ENCODE measurements around the gene MYLK. TPM values are rescaled to one million over a fixed set of nuclear protein-coding genes. Genes with fewer than 3 reads are reported as not detected.

The MYLK gene
- total and polyA plus RNA-seq, 9 of the 15 experiments (the other 6 are each of a cell fraction or from before 2014, with no cell fraction given) = 0.11 to 0.53 (median 0.18) TPM; not detected in 2

DNA sequence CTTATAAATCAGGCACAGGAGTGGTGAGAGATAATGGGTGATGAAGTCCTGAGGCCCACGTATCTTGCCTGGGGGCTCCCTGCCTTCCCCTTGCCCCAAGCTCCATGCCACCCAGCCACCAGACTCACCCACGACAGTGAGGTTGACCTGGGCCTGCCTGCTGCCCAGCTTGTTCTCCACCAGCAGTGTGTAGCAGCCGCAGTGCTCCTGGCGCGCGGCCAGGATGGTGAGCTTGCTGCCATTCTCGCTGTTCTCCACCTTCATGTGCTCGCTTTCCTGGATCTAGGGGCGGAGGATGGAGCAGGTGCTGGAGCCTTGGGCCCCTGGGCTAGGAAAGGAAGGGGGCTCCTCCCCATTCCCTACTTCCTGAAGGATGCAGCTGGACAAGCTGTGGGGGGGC lies 220.2 kb downstream of the MYLK start:
- H3K79me2 ChIP-seq (ENCODE audit: control insufficient read depth, insufficient read depth, low read length) = no peaks in the 10 kb centered on the region
- 0% methylated on average over 4 of the region's 9 CpGs for WGBS (ENCODE audit: insufficient coverage, low coverage, missing lambda C conversion rate)
- H3K4me2 ChIP-seq (ENCODE audit: insufficient read depth, low read length) = no peak overlapping the region
- H3K27ac ChIP-seq (ENCODE audit: extremely low read depth, low read depth, low read length) = no peak overlapping the region
- in situ Hi-C loops (cut with MboI) (no loop called here), intact Hi-C loops (cut with micrococcal nuclease) (no loop called here)
- H2AFZ ChIP-seq (ENCODE audit: low read depth, low read length) = no peak overlapping the region
- ChIA-PET CTCF (ENCODE audit: low intra/inter-chr PET ratio) (no interaction called here), POLR2A (interaction anchor here (0.6 kb wide), 1 partner anchor 85 kb away, joined by 7 read pairs; no protein-coding TSS in a partner anchor)
- H3K36me3 ChIP-seq (ENCODE audit: control insufficient read depth, insufficient read depth, low read length) = no peaks in the 10 kb centered on the region
- FAIRE-seq (no peak), DNase-seq (ENCODE audit: extremely low read depth in 1 of 4, low spot score in 3 of 4) (no peak), ATAC-seq (no peak)
- no peak overlapping the region for H3K9ac ChIP-seq (ENCODE audit: insufficient read depth in 1 of 2, low read depth in 2 of 2, low read length in 2 of 2)
- no peaks in the 10 kb centered on the region for H4K20me1 ChIP-seq (replicated peaks; ENCODE audit: control insufficient read depth, insufficient read depth, low read length)
- no peak overlapping the region for H3K4me3 ChIP-seq
- H3K9me1 ChIP-seq (ENCODE audit: control insufficient read depth, insufficient read depth, low read length) = no peaks in the 10 kb centered on the region
- BruUV-seq (replicated peaks) = no TSS peak
- H3K9me3 ChIP-seq (replicated peaks; ENCODE audit: control insufficient read depth, insufficient read depth, low read depth, low read length) = no peaks in the 10 kb centered on the region
- peaks cover 2 to 3% of the 10 kb centered on the region in 2 experiments; a peak in 2 of 5 replicates for H3K27me3 ChIP-seq (ENCODE audit: control insufficient read depth in 2 of 2, insufficient read depth in 2 of 2, low read length in 2 of 2)
- TF ChIP-seq, protein P1, sequence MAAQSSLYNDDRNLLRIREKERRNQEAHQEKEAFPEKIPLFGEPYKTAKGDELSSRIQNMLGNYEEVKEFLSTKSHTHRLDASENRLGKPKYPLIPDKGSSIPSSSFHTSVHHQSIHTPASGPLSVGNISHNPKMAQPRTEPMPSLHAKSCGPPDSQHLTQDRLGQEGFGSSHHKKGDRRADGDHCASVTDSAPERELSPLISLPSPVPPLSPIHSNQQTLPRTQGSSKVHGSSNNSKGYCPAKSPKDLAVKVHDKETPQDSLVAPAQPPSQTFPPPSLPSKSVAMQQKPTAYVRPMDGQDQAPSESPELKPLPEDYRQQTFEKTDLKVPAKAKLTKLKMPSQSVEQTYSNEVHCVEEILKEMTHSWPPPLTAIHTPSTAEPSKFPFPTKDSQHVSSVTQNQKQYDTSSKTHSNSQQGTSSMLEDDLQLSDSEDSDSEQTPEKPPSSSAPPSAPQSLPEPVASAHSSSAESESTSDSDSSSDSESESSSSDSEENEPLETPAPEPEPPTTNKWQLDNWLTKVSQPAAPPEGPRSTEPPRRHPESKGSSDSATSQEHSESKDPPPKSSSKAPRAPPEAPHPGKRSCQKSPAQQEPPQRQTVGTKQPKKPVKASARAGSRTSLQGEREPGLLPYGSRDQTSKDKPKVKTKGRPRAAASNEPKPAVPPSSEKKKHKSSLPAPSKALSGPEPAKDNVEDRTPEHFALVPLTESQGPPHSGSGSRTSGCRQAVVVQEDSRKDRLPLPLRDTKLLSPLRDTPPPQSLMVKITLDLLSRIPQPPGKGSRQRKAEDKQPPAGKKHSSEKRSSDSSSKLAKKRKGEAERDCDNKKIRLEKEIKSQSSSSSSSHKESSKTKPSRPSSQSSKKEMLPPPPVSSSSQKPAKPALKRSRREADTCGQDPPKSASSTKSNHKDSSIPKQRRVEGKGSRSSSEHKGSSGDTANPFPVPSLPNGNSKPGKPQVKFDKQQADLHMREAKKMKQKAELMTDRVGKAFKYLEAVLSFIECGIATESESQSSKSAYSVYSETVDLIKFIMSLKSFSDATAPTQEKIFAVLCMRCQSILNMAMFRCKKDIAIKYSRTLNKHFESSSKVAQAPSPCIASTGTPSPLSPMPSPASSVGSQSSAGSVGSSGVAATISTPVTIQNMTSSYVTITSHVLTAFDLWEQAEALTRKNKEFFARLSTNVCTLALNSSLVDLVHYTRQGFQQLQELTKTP (IDR thresholded peaks at IDR 0.05; ENCODE audit: low read depth in 1 of 2, partially characterized antibody in 2 of 2) = no peak
- peak; percentile 52; the same call in 1 of the 2 replicates for TF ChIP-seq NFIC (IDR thresholded peaks at IDR 0.05)
- TF ChIP-seq GABPB2 (CRISPR knock-in tag; conservative IDR thresholded peaks at IDR 0.05) = no peak
- TF ChIP-seq ETS2 (tag; IDR thresholded peaks at IDR 0.05; ENCODE audit: borderline replicate concordance, poor library complexity, severe bottlenecking) = no peak
- TF ChIP-seq CHCHD3 (CRISPR knock-in tag; IDR thresholded peaks at IDR 0.05) = no peak
- no peaks in the 10 kb centered on the region for H3K4me1 ChIP-seq (replicated peaks in 1 of 2; ENCODE audit: control insufficient read depth in 2 of 2, insufficient read depth in 2 of 2, low read length in 2 of 2)

All from K562 (cell line).